ELR (cell line): ENCODE data around the gene COL11A2.
A peak's percentile ranks its signal among the peaks of the same experiment; 100 is the strongest.
"Not testable (repeated sequence)": the region's sequence is repeated elsewhere in the genome, so short reads cannot be mapped to it uniquely, and the experiment has no call there.

ENCODE experiments used
- DNase-seq: peaks from one replicate; pipeline ENCODE4 v3.0.0-alpha.2; 2015; ENCODE audit warnings: low read depth

COL11A2 gene

GRCh38 chr6:33192105-33192646 is at the start of gene COL11A2:
COL11A2 (minus strand) TSS chr6:33192467; CDS start chr6:33192240, 227 bp downstream.
- no peak for DNase-seq

- DNase-seq, result no peak
These were observed 49.7 kb upstream of the COL11A2 start for GRCh38 chr6:33241968-33242367.

- DNase-seq, result no peak
These were observed 45.5 kb upstream of the COL11A2 start for GRCh38 chr6:33237741-33238140.

GRCh38 chr6:33236852-33237251 is 44.6 kb upstream of the COL11A2 start:
- no peak for DNase-seq

- no peak for DNase-seq
These were observed 44.1 kb upstream of the COL11A2 start for GRCh38 chr6:33236328-33236727.

GRCh38 chr6:33235221-33235634 is 43.0 kb upstream of the COL11A2 start:
- no peak for DNase-seq

- DNase-seq, result not testable (repeated sequence)
These were observed 34.3 kb upstream of the COL11A2 start for GRCh38 chr6:33226503-33227120.

GRCh38 chr6:33217681-33218080 is 25.4 kb upstream of the COL11A2 start:
- DNase-seq, result peak; percentile 48

- no peak for DNase-seq
These were observed 25.0 kb upstream of the COL11A2 start for GRCh38 chr6:33217246-33217645.

- no peak for DNase-seq
These were observed 23.9 kb upstream of the COL11A2 start for GRCh38 chr6:33216117-33216649.

GRCh38 chr6:33215271-33216116 is 23.2 kb upstream of the COL11A2 start:
- DNase-seq, result no peak

- no peak for DNase-seq
These were observed 21.7 kb upstream of the COL11A2 start for GRCh38 chr6:33213989-33214335.

GRCh38 chr6:33213166-33213988 is 21.1 kb upstream of the COL11A2 start:
- peak; percentile 35 for DNase-seq

- no peak for DNase-seq
These were observed 20.5 kb upstream of the COL11A2 start for GRCh38 chr6:33212857-33213165.

- no peak for DNase-seq
These were observed 19.6 kb upstream of the COL11A2 start for GRCh38 chr6:33211666-33212422.

GRCh38 chr6:33211136-33211535 is 18.9 kb upstream of the COL11A2 start:
- DNase-seq, result no peak

- no peak for DNase-seq
These were observed 17.6 kb upstream of the COL11A2 start for GRCh38 chr6:33209856-33210255.

- peak; percentile 79 for DNase-seq
These were observed 16.1 kb upstream of the COL11A2 start, which contains the start of gene RING1 for GRCh38 chr6:33208091-33208967. RING1 (plus strand) TSS chr6:33208500; CDS start chr6:33208823, 323 bp downstream.

GRCh38 chr6:33207552-33208090 is 15.4 kb upstream of the COL11A2 start:
- DNase-seq, result peak; percentile 79
